Hypothalamus (tissue), 51 donors: ENCODE measurements around the gene GRID1.

Experiments used
- DNase-seq, 51 donors: peaks; one replicate each; lab custom pipeline; 2025; lab: John Stamatoyannopoulos, UW

The GRID1 gene

GRCh38 chr10:85603151-85603940 is 763.2 kb downstream of the GRID1 start:
- no peak for DNase-seq

GRCh38 chr10:85602713-85603112 is 763.9 kb downstream of the GRID1 start:
- DNase-seq: no peak

GRCh38 chr10:85602306-85602705 is 764.3 kb downstream of the GRID1 start:
- no peak for DNase-seq

GRCh38 chr10:85601526-85601925 is 765.1 kb downstream of the GRID1 start:
- no peak for DNase-seq

GRCh38 chr10:85600744-85601081 is 765.9 kb downstream of the GRID1 start:
- DNase-seq: no peak

GRCh38 chr10:85600026-85600743 is 766.4 kb downstream of the GRID1 start:
- peak in 14 of 51 donors; percentile 5 to 55 (median 26) for DNase-seq

- no peak for DNase-seq
These were observed 767.5 kb downstream of the GRID1 start for GRCh38 chr10:85599081-85599480.

- DNase-seq: no peak
These were observed 767.9 kb downstream of the GRID1 start for GRCh38 chr10:85598646-85599045.

- DNase-seq: no peak
These were observed 769.6 kb downstream of the GRID1 start for GRCh38 chr10:85597006-85597405.

- no peak for DNase-seq
These were observed 770.2 kb downstream of the GRID1 start for GRCh38 chr10:85596389-85596788.

- DNase-seq: no peak
These were observed 772.4 kb downstream of the GRID1 start for GRCh38 chr10:85594239-85594638.

GRCh38 chr10:85593226-85593772 is 773.3 kb downstream of the GRID1 start:
- DNase-seq: peak in 1 of 51 donors; percentile 7

GRCh38 chr10:85581371-85581770 is 785.2 kb downstream of the GRID1 start:
- no peak for DNase-seq

- no peak for DNase-seq
These were observed 786.0 kb downstream of the GRID1 start for GRCh38 chr10:85580585-85580984.

- DNase-seq: no peak
These were observed 787.7 kb downstream of the GRID1 start for GRCh38 chr10:85578860-85579259.

GRCh38 chr10:85575441-85575840 is 791.2 kb downstream of the GRID1 start:
- no peak for DNase-seq

GRCh38 chr10:85570871-85571270 is 795.7 kb downstream of the GRID1 start:
- DNase-seq: no peak

- no peak for DNase-seq
These were observed 801.2 kb downstream of the GRID1 start for GRCh38 chr10:85565381-85565780.

- DNase-seq: no peak
These were observed 808.1 kb downstream of the GRID1 start for GRCh38 chr10:85558533-85558932.

- DNase-seq: no peak
These were observed 808.9 kb downstream of the GRID1 start for GRCh38 chr10:85557706-85558105.

GRCh38 chr10:85557077-85557476 is 809.5 kb downstream of the GRID1 start:
- DNase-seq: no peak
